ENCODE data around the gene TTLL11.

DNA sequence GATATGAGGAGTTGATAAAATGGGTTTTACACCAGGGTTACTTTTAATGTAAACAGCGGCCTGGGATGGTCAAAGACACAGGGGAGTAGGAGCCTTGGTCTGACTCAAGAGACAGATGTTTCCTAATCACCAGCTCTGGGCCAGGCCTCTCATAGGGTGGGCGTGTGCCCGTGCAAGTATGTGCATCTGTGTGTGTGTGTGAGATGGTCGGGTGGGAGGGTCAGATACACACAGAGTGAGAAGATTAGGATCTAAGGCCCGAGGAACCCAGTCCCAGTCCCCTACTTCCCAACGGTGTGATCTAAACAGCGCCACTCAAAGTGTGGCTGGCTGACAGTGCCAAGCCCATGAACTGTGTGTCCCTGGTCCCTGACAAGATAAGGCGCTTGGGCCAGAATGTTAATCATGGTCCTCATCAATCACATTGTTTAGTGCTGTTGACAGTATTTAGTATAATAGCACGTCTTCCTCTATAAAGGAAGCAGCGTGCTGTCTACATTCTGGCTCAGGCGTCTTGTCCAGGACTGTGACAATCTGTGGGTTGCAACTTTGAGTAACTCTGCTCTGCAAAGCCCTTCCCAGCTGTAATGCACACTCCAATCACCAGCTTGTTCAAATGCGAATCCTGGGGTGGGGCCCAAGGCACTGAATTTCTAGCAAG lies 267.9 kb downstream of the TTLL11 start:
- TF ChIP-seq, protein P1, sequence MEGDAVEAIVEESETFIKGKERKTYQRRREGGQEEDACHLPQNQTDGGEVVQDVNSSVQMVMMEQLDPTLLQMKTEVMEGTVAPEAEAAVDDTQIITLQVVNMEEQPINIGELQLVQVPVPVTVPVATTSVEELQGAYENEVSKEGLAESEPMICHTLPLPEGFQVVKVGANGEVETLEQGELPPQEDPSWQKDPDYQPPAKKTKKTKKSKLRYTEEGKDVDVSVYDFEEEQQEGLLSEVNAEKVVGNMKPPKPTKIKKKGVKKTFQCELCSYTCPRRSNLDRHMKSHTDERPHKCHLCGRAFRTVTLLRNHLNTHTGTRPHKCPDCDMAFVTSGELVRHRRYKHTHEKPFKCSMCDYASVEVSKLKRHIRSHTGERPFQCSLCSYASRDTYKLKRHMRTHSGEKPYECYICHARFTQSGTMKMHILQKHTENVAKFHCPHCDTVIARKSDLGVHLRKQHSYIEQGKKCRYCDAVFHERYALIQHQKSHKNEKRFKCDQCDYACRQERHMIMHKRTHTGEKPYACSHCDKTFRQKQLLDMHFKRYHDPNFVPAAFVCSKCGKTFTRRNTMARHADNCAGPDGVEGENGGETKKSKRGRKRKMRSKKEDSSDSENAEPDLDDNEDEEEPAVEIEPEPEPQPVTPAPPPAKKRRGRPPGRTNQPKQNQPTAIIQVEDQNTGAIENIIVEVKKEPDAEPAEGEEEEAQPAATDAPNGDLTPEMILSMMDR (conservative IDR thresholded peaks at IDR 0.05; ENCODE audit: low read depth, low read length): no peak
- no peak for TF ChIP-seq EZH2 (IDR thresholded peaks at IDR 0.05; ENCODE audit: low read length, unreplicated experiment)
